Measurements from ENCODE around the gene PTPRM.

The PTPRM gene

GRCh38 chr18:8337211-8337610, 770.1 kb downstream of the PTPRM start:
- TF ChIP-seq EZH2 (optimal IDR thresholded peaks at IDR 0.05; ENCODE audit: low read depth, low read length) = no peak
- no peak for TF ChIP-seq EZH2phosphoT487 (IDR thresholded peaks at IDR 0.05; ENCODE audit: low read length)
- no peak for TF ChIP-seq CTCF (IDR thresholded peaks at IDR 0.05; ENCODE audit: low read length)
- no peak for DNase-seq
- H3K27ac ChIP-seq (ENCODE audit: low read length) = no peak overlapping the region
- no peaks in the 10 kb centered on the region for H3F3A ChIP-seq (ENCODE audit: insufficient read depth, low read length)
- no peaks in the 10 kb centered on the region for H3K27me3 ChIP-seq (replicated peaks; ENCODE audit: insufficient read depth, low read length)
- no peaks in the 10 kb centered on the region for H3K79me2 ChIP-seq (ENCODE audit: low read length)
- H3K4me2 ChIP-seq (ENCODE audit: low read depth, low read length) = no peak overlapping the region
- H4K20me1 ChIP-seq (ENCODE audit: insufficient read depth, low read length) = no peaks in the 10 kb centered on the region
- H3K4me1 ChIP-seq (ENCODE audit: low read length) = no peaks in the 10 kb centered on the region
- no peak overlapping the region for H2AFZ ChIP-seq (ENCODE audit: low read length)
- H3K4me3 ChIP-seq (ENCODE audit: low read length) = no peak overlapping the region
- no peaks in the 10 kb centered on the region for H3K36me3 ChIP-seq (replicated peaks; ENCODE audit: insufficient read depth, low read length)
- H3K9ac ChIP-seq (ENCODE audit: low read length) = no peak overlapping the region
- no peaks in the 10 kb centered on the region for H3K9me3 ChIP-seq (replicated peaks; ENCODE audit: insufficient read depth, low read length)
- no peaks in the 10 kb centered on the region for H3K9me2 ChIP-seq (replicated peaks; ENCODE audit: insufficient read depth, low read length)

GRCh38 chr18:8339210-8339609, 772.1 kb downstream of the PTPRM start:
- Histone ChIP-seq H3K4me2 (ENCODE audit: low read depth, low read length) (no peak overlapping the region), H3K4me1 (ENCODE audit: low read length) (no peaks in the 10 kb centered on the region)
- no peak for TF ChIP-seq EZH2phosphoT487 (IDR thresholded peaks at IDR 0.05; ENCODE audit: low read length)
- no peak for TF ChIP-seq EZH2 (optimal IDR thresholded peaks at IDR 0.05; ENCODE audit: low read depth, low read length)
- TF ChIP-seq CTCF (IDR thresholded peaks at IDR 0.05; ENCODE audit: low read length) = no peak

GRCh38 chr18:8339952-8340351, 772.8 kb downstream of the PTPRM start:
- DNase-seq = no peak

More at GRCh38 chr18:8339210-8339609, 772.1 kb downstream of the PTPRM start:
- Histone ChIP-seq H4K20me1 (ENCODE audit: insufficient read depth, low read length) (no peaks in the 10 kb centered on the region), H3K9me2 (replicated peaks; ENCODE audit: insufficient read depth, low read length) (no peaks in the 10 kb centered on the region), H3K9ac (ENCODE audit: low read length) (no peak overlapping the region), H3K27me3 (replicated peaks; ENCODE audit: insufficient read depth, low read length) (no peaks in the 10 kb centered on the region), H3F3A (ENCODE audit: insufficient read depth, low read length) (no peaks in the 10 kb centered on the region), H3K79me2 (ENCODE audit: low read length) (no peaks in the 10 kb centered on the region), H3K27ac (ENCODE audit: low read length) (no peak overlapping the region), H3K36me3 (replicated peaks; ENCODE audit: insufficient read depth, low read length) (no peaks in the 10 kb centered on the region), H3K9me3 (replicated peaks; ENCODE audit: insufficient read depth, low read length) (no peaks in the 10 kb centered on the region), H2AFZ (ENCODE audit: low read length) (no peak overlapping the region), H3K4me3 (ENCODE audit: low read length) (no peak overlapping the region)
- DNase-seq = no peak

More at GRCh38 chr18:8339952-8340351, 772.8 kb downstream of the PTPRM start:
- no peak overlapping the region for H3K4me2 ChIP-seq (ENCODE audit: low read depth, low read length)
- no peaks in the 10 kb centered on the region for H3K9me2 ChIP-seq (replicated peaks; ENCODE audit: insufficient read depth, low read length)
- H3K27me3 ChIP-seq (replicated peaks; ENCODE audit: insufficient read depth, low read length) = no peaks in the 10 kb centered on the region
- no peak overlapping the region for H3K4me3 ChIP-seq (ENCODE audit: low read length)
- no peak for TF ChIP-seq EZH2 (optimal IDR thresholded peaks at IDR 0.05; ENCODE audit: low read depth, low read length)
- no peak for TF ChIP-seq CTCF (IDR thresholded peaks at IDR 0.05; ENCODE audit: low read length)
- no peak for TF ChIP-seq EZH2phosphoT487 (IDR thresholded peaks at IDR 0.05; ENCODE audit: low read length)
- H3K36me3 ChIP-seq (replicated peaks; ENCODE audit: insufficient read depth, low read length) = no peaks in the 10 kb centered on the region
- no peaks in the 10 kb centered on the region for H4K20me1 ChIP-seq (ENCODE audit: insufficient read depth, low read length)
- H2AFZ ChIP-seq (ENCODE audit: low read length) = no peak overlapping the region
- no peaks in the 10 kb centered on the region for H3F3A ChIP-seq (ENCODE audit: insufficient read depth, low read length)
- no peaks in the 10 kb centered on the region for H3K9me3 ChIP-seq (replicated peaks; ENCODE audit: insufficient read depth, low read length)
- H3K27ac ChIP-seq (ENCODE audit: low read length) = no peak overlapping the region
- no peak overlapping the region for H3K9ac ChIP-seq (ENCODE audit: low read length)
- no peaks in the 10 kb centered on the region for H3K4me1 ChIP-seq (ENCODE audit: low read length)
- H3K79me2 ChIP-seq (ENCODE audit: low read length) = no peaks in the 10 kb centered on the region
